ENCODE data around the gene TNK2.

- no peak for TF ChIP-seq EZH2phosphoT487 (conservative IDR thresholded peaks at IDR 0.05; ENCODE audit: low read length)
- TF ChIP-seq, protein P1, sequence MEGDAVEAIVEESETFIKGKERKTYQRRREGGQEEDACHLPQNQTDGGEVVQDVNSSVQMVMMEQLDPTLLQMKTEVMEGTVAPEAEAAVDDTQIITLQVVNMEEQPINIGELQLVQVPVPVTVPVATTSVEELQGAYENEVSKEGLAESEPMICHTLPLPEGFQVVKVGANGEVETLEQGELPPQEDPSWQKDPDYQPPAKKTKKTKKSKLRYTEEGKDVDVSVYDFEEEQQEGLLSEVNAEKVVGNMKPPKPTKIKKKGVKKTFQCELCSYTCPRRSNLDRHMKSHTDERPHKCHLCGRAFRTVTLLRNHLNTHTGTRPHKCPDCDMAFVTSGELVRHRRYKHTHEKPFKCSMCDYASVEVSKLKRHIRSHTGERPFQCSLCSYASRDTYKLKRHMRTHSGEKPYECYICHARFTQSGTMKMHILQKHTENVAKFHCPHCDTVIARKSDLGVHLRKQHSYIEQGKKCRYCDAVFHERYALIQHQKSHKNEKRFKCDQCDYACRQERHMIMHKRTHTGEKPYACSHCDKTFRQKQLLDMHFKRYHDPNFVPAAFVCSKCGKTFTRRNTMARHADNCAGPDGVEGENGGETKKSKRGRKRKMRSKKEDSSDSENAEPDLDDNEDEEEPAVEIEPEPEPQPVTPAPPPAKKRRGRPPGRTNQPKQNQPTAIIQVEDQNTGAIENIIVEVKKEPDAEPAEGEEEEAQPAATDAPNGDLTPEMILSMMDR (IDR thresholded peaks at IDR 0.05; ENCODE audit: insufficient read depth, low read length, poor library complexity, severe bottlenecking) = no peak
Observed at GRCh38 chr3:195877767-195878423, 30.5 kb downstream of the TNK2 start.
